ENCODE data around the gene KRT28. TPM values are rescaled to one million over a fixed set of nuclear protein-coding genes. Genes with fewer than 3 reads are reported as not detected.
"Not testable (repeated sequence)": the region's sequence is repeated elsewhere in the genome, so short reads cannot be mapped to it uniquely, and the experiment has no call there.

The KRT28 gene
- total RNA-seq, 1 donor from 2014 or later: not detected

DNA sequence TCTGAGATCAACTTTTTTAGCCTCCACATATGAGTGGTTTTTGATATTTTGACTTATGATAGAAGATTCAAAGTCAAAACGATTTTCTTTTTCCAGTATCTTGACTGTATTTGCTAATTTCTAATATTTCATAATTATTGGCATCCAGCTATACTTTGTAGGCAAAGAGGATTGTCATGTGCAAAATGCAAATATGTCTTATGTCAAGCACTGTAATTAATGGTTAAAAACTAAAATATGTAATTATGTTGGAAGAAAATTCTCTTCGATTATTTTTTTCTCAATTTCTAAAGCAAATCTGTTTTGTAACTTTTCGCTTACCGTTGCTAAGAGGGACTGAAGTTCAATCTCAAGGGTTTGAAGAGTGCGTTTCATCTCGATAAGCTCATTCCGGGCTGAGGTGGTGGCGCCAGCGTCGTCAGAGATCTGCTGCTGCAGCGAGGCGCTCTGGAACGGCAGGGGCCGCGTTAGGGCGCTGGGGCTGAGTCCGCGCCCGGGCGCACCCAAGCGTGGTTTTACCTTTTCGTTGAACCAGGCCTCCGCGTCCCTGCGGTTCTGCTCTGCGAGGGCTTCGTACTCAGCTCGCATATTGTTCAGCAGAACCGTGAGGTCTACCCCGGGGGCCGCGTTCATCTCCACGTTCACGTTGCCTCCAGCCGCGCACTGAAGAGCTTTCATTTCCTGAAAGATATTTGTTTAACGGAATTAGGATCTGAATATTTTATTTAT lies 20.4 kb downstream of the KRT28 start:
- DNase-seq (ENCODE audit: low read depth): no peak

DNA sequence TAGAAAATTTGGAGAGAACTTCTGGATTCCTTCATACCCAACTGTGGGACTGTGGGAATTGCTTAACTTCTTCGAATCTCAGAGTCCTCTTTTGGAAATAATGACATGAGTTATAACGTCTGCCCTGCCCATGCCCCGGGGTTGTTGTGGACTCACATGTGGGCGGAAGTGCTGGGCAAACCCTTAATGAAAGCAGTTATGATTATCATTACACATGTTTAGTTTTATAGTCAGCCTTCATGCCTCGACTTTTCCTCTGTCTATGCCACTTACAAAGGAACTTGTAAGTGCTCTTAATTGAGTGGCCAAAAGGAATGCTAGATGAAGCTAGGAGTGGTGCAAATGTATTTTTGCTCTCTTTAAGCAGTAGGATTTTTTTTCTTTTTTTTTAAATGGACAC lies 21.3 kb downstream of the KRT28 start:
- DNase-seq (ENCODE audit: low read depth): no peak

GRCh38 chr17:40777971-40778370 lies 21.8 kb downstream of the KRT28 start:
- DNase-seq (ENCODE audit: low read depth): no peak

DNA sequence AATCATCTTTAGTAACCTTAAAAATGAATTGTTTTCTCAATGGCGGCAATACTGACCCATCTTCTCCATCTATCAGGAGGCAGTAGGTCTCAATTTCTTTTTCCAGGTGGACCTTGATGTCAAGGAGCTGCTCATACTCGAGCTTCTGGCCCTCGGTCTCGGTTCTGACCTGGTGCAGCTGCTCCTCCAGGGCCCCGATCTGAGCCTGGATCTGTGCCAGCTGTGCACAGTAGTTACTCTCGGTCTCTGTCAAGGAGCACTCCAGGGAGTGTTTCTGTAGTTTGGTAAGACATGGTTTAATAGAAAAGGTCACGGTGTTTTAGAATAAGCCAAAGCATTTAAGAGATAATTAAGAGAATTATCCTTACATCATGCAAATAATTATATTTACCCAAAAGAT lies 22.3 kb downstream of the KRT28 start:
- DNase-seq (ENCODE audit: low read depth): no peak

- DNase-seq (ENCODE audit: low read depth): no peak
These were observed 23.8 kb downstream of the KRT28 start for GRCh38 chr17:40775945-40776344.

DNA sequence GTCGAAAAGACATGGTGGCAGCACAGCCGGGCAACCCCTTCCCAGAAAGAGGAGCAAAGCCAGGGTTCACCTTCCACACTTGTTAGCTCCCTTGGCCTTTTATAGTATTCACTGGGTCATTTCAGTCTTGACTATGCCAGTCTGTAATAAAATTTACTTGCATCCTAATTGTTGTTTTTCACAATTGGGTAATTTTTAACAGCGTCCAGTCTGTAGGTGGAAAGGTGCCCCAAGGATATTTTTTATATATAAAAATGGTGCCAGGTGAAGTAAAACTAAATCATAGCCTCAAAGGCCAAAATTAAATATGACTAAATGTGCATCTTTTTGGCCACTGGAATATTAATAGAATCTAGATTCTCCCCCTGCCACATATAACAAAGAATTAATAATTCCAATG lies 27.7 kb downstream of the KRT28 start, which contains the start of gene KRT26:
Gene KRT26 (minus strand): TSS at position 101 of the 400 bp plus-strand sequence. CDS start 88 bp downstream, at position 13.
- DNase-seq (ENCODE audit: low read depth): no peak

DNA sequence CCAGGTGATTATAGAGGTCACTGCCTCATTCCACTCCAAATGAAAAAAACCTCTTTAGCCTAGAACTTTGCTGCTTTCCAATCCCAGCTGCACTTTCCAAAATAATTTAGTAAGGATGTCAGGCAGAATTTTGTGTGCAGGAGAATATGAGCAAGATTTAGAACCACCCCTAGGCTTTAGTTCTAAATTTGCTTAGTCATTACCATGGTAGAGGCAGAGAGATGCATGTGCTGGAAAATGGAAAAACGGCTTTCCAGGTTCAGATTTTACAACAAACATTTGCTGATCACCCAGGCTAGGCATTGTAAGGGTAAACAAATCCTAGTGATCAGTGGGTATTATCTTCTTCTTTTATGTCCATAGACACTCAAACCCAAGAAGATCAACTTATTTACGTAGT lies 34.1 kb downstream of the KRT28 start:
- no peak for DNase-seq (ENCODE audit: low read depth)

DNA sequence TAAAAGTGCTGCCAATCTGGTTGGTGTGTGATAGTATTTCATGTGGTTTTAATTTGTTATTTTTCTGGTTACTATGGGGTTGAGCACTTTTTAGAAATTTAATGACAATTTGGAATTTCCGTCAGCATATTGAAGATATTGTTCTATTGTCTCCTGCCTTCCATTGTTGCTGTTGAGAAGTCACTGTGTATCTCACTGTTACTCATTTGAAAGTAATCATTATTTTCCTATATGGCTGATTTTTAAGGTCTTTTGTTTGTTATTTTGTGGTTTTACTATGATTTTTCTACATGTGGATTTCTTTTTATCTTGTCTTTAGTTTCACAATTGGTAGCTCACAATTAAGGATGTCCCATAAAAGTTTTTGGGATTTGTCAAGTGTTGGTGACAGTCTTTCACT lies 36.0 kb downstream of the KRT28 start:
- DNase-seq (ENCODE audit: low read depth): no peak

DNA sequence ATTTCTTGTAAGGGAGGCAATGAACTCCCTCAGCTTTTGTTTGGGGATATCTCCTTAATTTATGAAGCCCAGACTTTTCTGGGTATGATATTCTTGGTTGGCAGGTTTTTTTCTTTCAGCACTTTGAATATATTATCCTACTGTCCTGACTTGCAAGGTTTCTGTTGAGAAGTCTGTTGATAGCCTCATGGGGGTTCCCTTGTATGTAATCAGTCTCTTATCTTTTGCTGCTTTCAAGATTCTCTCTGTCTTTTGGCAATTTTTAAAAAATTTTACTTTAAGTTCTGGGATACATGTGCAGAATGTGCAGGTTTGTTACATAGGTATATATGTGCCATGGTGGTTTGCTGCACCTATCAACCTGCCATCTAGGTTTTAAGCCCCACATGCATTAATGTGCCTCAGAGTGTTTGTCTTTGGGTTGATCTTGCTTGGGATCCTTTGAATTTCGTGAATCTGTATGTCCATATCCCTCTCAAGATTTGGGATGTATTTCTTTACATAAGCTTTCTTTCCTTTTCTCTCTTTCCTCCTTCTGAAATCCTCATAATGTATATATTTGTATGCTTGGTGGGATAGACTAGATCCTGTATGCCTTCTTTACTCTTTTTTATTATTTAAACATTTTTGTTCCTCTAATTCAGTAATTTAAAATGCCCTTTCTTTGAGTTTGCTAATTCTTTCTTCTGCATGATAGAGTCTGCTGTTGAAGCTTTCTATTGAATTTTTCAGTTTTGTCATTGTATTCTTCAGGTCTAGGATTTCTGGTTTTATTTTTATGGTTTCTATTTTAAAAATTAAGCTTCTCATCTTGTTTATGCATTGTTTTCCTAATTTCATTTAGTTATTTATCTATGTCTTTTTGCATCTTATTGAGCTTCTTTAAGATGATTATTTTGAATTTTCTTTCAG lies 39.4 kb downstream of the KRT28 start:
- no peak for DNase-seq (ENCODE audit: low read depth)

DNA sequence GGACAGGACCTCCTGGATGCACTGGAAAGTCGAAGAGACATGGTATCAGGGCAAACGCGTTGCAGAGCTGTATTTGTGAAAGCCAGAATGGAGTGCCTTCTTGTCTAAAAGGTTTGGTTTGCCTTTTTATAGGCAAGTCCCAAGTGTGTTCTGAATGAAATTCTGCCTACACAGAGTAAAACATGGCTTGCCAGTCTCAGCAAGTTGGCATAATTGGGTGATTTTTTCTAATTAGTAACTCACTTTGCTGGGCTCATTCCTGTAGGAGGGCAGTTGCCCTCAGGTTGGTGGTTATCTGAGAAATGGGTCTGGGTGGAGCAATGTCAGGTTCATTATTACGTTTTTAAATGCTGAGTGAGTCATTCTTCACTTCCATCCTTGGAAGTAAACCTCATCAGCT lies 44.5 kb downstream of the KRT28 start, which contains the start of gene KRT25:
Gene KRT25 (minus strand): TSS at position 101 of the 400 bp plus-strand sequence. CDS start 60 bp downstream, at position 41.
- no peak for DNase-seq (ENCODE audit: low read depth)

DNA sequence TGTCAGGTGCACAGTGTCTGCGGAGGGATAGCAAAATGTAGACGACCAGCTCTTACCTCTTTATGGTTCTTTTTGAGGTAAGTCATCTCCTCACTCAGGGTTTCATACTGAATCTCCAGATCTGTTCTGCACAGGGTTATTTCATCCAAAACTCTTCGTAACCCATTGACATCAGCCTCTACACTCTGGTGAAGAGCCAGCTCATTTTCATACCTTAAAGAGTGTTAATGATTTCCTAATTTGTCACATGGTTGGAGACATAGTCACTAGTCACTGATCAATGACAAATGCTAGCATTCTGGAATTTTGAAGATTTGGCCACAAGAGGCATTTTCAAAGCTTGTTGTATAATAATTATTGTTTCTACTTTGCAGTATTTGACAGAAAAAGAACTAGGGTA lies 46.0 kb downstream of the KRT28 start:
- DNase-seq (ENCODE audit: low read depth): no peak

- no peak for DNase-seq (ENCODE audit: low read depth)
These were observed 48.7 kb downstream of the KRT28 start for GRCh38 chr17:40751065-40751464.

GRCh38 chr17:40750391-40750790 lies 49.4 kb downstream of the KRT28 start:
- no peak for DNase-seq (ENCODE audit: low read depth)

DNA sequence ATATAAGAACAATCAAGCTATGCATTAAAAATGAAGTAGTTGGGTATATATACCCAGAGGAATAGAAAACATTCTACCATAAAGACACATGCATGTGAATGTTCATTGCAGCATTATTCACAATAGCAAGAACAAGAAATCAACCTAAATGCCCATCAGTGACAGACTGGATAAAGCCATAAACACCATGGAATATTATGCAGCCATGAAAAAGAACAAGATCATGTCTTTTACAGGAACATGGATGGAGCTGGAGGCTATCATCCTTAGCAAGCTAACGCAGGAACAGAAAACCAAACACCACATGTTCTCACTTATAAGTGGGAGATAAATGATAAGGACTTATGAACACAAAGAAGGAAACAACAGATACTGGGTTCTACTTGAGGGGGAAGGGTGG lies 51.1 kb downstream of the KRT28 start:
- not testable (repeated sequence) for DNase-seq (ENCODE audit: low read depth)

Other genes with a start within 250 kb of the KRT28 start
- gene CCR7, start 234.5 kb downstream of the KRT28 start, total RNA-seq: 0.05 TPM in 1 of 2 replicates, not detected in the other
- gene SMARCE1, start 152.1 kb downstream of the KRT28 start, total RNA-seq: 121 and 130 TPM in 2 replicates
- not detected in 2 replicates for gene KRT222, start 134.8 kb downstream of the KRT28 start, total RNA-seq
- gene KRT24, start 96.2 kb downstream of the KRT28 start, total RNA-seq: not detected in 2 replicates
- not detected in 2 replicates for gene KRT25, start 44.6 kb downstream of the KRT28 start, total RNA-seq
- gene KRT26, start 27.8 kb downstream of the KRT28 start, total RNA-seq: not detected in 2 replicates
- not detected in 2 replicates for gene KRT27, start 17.4 kb downstream of the KRT28 start, total RNA-seq
- gene KRT10, start 22.7 kb upstream of the KRT28 start, total RNA-seq: 29.6 and 36.3 TPM in 2 replicates
- not detected in 2 replicates for gene KRT12, start 67.3 kb upstream of the KRT28 start, total RNA-seq
- gene KRT20, start 85.3 kb upstream of the KRT28 start, total RNA-seq: not detected in 2 replicates
- not detected in 2 replicates for gene KRT23, start 137.7 kb upstream of the KRT28 start, total RNA-seq
- not detected in 2 replicates for gene KRT39, start 167.0 kb upstream of the KRT28 start, total RNA-seq
- gene KRT40, start 184.4 kb upstream of the KRT28 start, total RNA-seq: not detected in 2 replicates
- gene KRTAP3-3, start 194.2 kb upstream of the KRT28 start, total RNA-seq: not detected in 2 replicates
- not detected in 2 replicates for gene KRTAP3-2, start 199.9 kb upstream of the KRT28 start, total RNA-seq
- not detected in 2 replicates for gene KRTAP3-1, start 209.2 kb upstream of the KRT28 start, total RNA-seq
- gene KRTAP1-5, start 227.2 kb upstream of the KRT28 start, total RNA-seq: 0.19 and 0.57 TPM in 2 replicates
- gene KRTAP1-4, start 230.2 kb upstream of the KRT28 start, total RNA-seq: not detected in 2 replicates
- not detected in 2 replicates for gene KRTAP1-3, start 234.9 kb upstream of the KRT28 start, total RNA-seq
- gene KRTAP1-1, start 241.5 kb upstream of the KRT28 start, total RNA-seq: 0.21 TPM in 1 of 2 replicates, not detected in the other
- gene KRTAP2-1, start 247.4 kb upstream of the KRT28 start, total RNA-seq: not detected in 2 replicates

Measured in myocyte (in vitro differentiated cells).